Measurements from ENCODE around the gene SIM2. TPM values are rescaled to one million over a fixed set of nuclear protein-coding genes. Genes with fewer than 3 reads are reported as not detected.

SIM2 gene
- total and polyA plus RNA-seq, 2 experiments from 2014 or later: 0.16 to 0.49 TPM

GRCh38 chr21:36773117-36773516 is 74.2 kb downstream of the SIM2 start (continued):
- no peak for TF ChIP-seq ZNF331 (CRISPR knock-in tag; IDR thresholded peaks at IDR 0.05; ENCODE audit: low read depth)
- no peak for TF ChIP-seq NANOG (IDR thresholded peaks at IDR 0.05; ENCODE audit: borderline replicate concordance)
- no peak for TF ChIP-seq CREB1 (CRISPR knock-in tag; IDR thresholded peaks at IDR 0.05; ENCODE audit: low read depth)
- TF ChIP-seq EZH2 (IDR thresholded peaks at IDR 0.05; ENCODE audit: low read depth, unreplicated experiment): no peak
- no peak for TF ChIP-seq JUNB (IDR thresholded peaks at IDR 0.05; ENCODE audit: unreplicated experiment)

- Histone ChIP-seq H3K79me2 (replicated peaks; ENCODE audit: insufficient read depth) (no peaks in the 10 kb centered on the region), H3K36me3 (ENCODE audit: insufficient read depth) (no peaks in the 10 kb centered on the region), H3F3A (replicated peaks; ENCODE audit: low read depth) (no peaks in the 10 kb centered on the region), H4K20me1 (replicated peaks; ENCODE audit: insufficient read depth) (no peaks in the 10 kb centered on the region), H3K9me2 (ENCODE audit: insufficient read depth) (no peaks in the 10 kb centered on the region), H2AFZ (no peak overlapping the region), H3K4me3 (no peak overlapping the region), H3K27ac (ENCODE audit: low read depth) (no peak overlapping the region), H3K27me3 (ENCODE audit: insufficient read depth) (no peaks in the 10 kb centered on the region), H3K4me2 (no peak overlapping the region), H3K4me1 (ENCODE audit: insufficient read depth) (no peaks in the 10 kb centered on the region)
- H3K36me3 Mint-ChIP-seq (ENCODE audit: low read depth): no peaks in the 10 kb centered on the region
- H3K9me3 Mint-ChIP-seq: no peaks in the 10 kb centered on the region; the same call in 2 of the 3 replicates
- no peak overlapping the region for H3K4me3 Mint-ChIP-seq
- DNase-seq (ENCODE audit: low spot score): no peak
- no peak for ATAC-seq
- peaks cover under 1% of the 10 kb centered on the region; the same call in 2 of the 3 replicates for H3K4me1 Mint-ChIP-seq
- TF ChIP-seq, protein P1, sequence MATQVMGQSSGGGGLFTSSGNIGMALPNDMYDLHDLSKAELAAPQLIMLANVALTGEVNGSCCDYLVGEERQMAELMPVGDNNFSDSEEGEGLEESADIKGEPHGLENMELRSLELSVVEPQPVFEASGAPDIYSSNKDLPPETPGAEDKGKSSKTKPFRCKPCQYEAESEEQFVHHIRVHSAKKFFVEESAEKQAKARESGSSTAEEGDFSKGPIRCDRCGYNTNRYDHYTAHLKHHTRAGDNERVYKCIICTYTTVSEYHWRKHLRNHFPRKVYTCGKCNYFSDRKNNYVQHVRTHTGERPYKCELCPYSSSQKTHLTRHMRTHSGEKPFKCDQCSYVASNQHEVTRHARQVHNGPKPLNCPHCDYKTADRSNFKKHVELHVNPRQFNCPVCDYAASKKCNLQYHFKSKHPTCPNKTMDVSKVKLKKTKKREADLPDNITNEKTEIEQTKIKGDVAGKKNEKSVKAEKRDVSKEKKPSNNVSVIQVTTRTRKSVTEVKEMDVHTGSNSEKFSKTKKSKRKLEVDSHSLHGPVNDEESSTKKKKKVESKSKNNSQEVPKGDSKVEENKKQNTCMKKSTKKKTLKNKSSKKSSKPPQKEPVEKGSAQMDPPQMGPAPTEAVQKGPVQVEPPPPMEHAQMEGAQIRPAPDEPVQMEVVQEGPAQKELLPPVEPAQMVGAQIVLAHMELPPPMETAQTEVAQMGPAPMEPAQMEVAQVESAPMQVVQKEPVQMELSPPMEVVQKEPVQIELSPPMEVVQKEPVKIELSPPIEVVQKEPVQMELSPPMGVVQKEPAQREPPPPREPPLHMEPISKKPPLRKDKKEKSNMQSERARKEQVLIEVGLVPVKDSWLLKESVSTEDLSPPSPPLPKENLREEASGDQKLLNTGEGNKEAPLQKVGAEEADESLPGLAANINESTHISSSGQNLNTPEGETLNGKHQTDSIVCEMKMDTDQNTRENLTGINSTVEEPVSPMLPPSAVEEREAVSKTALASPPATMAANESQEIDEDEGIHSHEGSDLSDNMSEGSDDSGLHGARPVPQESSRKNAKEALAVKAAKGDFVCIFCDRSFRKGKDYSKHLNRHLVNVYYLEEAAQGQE (IDR thresholded peaks at IDR 0.05; ENCODE audit: unreplicated experiment): no peak
- TF ChIP-seq ETS1 (IDR thresholded peaks at IDR 0.05) (no peak), STAT1 (IDR thresholded peaks at IDR 0.05; ENCODE audit: unreplicated experiment) (no peak), EZH2phosphoT487 (IDR thresholded peaks at IDR 0.05; ENCODE audit: unreplicated experiment) (no peak), JUNB (IDR thresholded peaks at IDR 0.05; ENCODE audit: unreplicated experiment) (no peak), ZNF331 (CRISPR knock-in tag; IDR thresholded peaks at IDR 0.05; ENCODE audit: low read depth) (no peak), EZH2 (IDR thresholded peaks at IDR 0.05; ENCODE audit: low read depth, unreplicated experiment) (no peak), CREB1 (CRISPR knock-in tag; IDR thresholded peaks at IDR 0.05; ENCODE audit: low read depth) (no peak), POLR2AphosphoS5 (IDR thresholded peaks at IDR 0.05; ENCODE audit: low read depth) (no peak), ZNF462 (CRISPR knock-in tag; IDR thresholded peaks at IDR 0.05) (no peak)
- TF ChIP-seq, protein P2, sequence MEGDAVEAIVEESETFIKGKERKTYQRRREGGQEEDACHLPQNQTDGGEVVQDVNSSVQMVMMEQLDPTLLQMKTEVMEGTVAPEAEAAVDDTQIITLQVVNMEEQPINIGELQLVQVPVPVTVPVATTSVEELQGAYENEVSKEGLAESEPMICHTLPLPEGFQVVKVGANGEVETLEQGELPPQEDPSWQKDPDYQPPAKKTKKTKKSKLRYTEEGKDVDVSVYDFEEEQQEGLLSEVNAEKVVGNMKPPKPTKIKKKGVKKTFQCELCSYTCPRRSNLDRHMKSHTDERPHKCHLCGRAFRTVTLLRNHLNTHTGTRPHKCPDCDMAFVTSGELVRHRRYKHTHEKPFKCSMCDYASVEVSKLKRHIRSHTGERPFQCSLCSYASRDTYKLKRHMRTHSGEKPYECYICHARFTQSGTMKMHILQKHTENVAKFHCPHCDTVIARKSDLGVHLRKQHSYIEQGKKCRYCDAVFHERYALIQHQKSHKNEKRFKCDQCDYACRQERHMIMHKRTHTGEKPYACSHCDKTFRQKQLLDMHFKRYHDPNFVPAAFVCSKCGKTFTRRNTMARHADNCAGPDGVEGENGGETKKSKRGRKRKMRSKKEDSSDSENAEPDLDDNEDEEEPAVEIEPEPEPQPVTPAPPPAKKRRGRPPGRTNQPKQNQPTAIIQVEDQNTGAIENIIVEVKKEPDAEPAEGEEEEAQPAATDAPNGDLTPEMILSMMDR (conservative IDR thresholded peaks at IDR 0.05; ENCODE audit: low read depth in 2 of 2): no peak
- no peaks in the 10 kb centered on the region for H3K27me3 Mint-ChIP-seq (ENCODE audit: insufficient read depth, low read depth, poor library complexity)
- H3K27ac Mint-ChIP-seq: no peak overlapping the region
These were observed 75.1 kb downstream of the SIM2 start for GRCh38 chr21:36773995-36774394.
